Measurements from ENCODE around the gene ASXL1.

Gene ASXL1

GRCh38 chr20:32442630-32443373 is 84.7 kb downstream of the ASXL1 start:
- no peak for DNase-seq

- DNase-seq = no peak
Observed at GRCh38 chr20:32443386-32443974, 85.3 kb downstream of the ASXL1 start.

DNA sequence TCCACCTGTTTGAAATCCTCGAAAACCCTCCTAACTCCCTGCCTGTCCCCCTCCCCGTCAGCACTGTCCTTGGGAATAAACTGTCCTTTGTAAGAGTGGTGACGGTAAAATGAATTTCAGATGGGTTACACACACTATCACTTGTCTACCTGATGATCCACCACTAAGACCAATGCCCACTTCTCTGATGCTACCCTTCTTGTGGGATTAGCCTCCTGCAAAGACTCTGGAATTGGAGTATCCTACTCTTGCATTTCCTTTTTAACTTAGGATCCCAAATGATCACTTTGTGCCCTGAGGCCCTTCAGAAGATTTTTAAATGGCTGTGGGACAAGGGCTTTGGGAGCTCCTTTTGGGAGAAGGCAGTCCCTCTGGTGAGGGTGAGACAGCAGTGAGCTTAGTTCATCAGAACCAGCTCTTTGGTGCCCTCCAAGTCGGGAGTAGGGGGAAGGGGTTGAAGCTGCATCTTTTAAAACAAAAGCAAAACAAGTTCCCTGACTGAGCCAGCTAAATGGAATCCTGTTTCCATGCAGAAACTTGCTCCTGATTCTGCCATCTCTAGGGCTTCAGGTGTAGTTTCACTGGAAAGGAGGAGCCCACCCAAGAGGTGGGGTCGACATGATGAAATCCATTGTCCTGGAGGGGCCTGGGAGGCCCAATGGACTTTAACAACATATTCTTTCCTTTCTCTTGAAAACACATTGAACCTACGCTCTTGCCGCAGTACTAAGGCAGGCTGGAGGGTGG is 86.5 kb downstream of the ASXL1 start:
- no peak for DNase-seq

DNA sequence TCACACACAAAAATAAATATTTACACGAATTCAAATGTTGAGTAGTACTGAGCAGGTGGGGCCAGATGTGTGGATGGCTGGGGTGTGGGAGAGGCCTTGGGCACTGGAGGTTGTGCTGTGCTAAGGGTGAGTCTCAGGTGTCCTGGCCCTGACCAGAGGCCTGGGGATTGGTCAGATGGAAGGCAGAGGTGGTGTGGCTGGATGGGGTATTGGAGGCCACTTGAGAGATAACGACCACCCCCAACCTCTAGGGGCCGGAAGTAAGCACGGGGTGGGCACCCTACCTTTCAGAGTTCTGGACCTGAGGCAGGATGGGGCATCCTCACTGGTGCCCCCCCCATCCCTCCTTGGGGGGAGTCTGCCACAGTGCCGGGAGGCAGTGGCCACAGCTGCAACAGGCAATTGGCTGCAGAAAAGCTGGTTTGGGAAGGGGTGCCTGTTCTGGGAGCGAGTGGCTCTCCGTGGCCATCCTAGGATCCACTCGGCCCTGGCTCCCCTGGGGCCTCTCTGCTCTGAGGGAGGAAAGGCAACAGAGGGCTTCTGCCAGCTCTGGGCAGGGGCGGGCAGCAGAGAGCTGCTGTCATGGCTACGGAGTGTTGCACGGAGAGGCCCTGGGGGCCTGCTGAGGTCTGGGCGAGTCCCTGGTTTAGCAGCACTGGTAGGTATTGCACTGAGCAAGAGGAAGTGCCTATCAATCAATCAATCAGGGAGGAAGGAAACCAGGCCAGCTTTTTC is 87.6 kb downstream of the ASXL1 start:
- no peak for DNase-seq

DNA sequence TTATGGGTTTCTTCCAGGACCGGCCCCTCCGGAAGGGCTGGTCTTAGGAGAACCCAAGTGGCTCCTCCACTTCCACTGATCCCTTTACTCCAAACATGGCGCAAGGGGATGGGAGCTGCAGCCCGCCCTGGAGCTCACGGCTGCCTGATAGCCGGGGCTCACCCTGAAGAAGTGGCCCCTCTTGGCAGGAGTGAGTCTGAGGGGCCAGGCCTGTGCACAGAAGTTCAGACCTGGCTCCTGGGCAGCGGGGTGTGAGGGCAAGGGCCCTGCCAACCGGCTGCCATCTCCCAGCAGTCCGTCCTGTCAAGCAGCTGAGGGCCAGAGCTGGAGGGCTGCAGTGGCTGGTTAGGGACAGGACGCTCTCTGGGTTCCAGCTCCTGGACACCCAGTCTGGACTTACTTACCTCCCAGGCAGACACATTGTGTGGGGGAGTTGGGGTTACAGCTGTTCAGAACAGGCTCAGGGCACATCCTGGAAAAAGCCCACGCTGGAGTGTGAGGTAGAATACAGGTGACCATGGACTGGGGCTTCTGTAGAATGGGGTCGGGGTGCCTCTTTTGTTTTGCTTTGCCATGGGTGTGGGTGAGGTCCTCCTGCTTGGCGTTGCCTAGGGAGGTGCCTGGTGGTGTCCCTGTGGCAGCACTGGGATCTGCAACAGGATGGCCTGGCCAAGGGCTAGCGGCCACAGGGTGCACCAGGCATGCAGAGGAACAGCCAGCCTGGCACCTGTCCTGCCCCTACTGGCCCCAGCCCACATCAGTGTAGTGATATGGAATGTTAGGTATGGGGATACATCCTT is 88.4 kb downstream of the ASXL1 start:
- no peak for DNase-seq

DNA sequence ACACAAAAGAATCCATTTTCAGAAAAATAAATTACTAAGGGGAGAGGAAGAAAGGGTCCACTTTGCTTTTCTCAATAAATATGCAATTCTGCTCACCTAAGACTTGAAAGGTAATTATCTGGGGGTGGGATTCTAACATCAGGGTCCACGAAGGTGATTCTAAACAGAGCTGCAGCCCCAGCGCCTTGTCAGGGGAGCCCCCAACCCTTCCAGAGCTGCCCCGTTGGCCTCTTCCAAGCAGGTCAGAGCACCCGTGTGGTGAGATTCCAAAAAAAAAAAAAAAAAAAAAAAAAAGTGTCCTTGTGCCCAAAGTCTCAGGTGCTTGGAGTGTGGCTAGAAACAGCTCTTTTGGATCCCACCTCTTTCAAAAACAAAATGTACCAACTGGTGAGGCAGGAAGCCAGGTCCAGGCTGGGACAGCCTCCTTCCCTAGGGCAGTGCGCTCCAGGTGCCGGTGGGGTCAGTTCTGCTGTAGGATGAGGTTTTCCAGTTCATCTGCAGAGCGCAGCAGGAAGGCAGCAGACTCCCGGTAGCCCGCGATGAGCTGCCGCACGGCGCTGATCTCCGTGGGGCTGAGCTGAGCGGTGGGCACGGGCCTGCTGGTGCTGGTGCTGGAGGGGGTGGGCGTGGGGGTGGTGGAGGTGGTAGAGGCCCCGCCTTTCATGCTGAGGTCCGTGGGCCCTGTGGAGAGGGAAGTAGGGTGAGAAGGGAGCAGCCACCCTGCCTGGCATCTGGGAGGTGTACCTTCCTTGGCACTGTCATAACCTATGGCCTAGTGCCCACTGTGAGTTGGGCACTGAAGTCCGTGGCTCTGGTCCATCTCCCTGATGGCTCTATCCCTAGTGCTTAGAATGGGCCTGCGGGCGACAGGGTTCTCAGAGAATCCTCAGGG is 89.3 kb downstream of the ASXL1 start:
- no peak for DNase-seq

- DNase-seq = no peak
Observed at GRCh38 chr20:32448306-32449056, 90.3 kb downstream of the ASXL1 start.

- no peak for DNase-seq
Observed at GRCh38 chr20:32449057-32449889, 91.1 kb downstream of the ASXL1 start.

GRCh38 chr20:32449890-32450401 is 91.8 kb downstream of the ASXL1 start:
- no peak for DNase-seq

- no peak for DNase-seq
Observed at GRCh38 chr20:32450484-32451061, 92.4 kb downstream of the ASXL1 start.

DNA sequence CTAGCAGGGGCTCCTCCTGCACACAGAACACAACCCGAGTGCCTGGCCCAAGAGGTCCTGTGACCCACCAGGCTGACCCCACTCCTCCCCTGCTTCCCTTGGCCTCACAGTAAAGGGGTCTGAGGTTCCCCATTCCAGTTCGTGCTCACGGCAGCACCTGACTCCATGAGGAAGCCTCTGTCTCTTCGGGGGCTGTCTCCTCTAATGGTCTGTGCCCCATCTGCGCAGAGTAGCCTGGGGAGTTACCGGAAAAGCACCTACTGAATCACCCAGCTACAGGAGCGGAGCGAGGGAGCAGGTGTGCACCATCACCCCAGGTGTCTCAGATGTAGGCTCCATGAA is 93.2 kb downstream of the ASXL1 start:
- no peak for DNase-seq

DNA sequence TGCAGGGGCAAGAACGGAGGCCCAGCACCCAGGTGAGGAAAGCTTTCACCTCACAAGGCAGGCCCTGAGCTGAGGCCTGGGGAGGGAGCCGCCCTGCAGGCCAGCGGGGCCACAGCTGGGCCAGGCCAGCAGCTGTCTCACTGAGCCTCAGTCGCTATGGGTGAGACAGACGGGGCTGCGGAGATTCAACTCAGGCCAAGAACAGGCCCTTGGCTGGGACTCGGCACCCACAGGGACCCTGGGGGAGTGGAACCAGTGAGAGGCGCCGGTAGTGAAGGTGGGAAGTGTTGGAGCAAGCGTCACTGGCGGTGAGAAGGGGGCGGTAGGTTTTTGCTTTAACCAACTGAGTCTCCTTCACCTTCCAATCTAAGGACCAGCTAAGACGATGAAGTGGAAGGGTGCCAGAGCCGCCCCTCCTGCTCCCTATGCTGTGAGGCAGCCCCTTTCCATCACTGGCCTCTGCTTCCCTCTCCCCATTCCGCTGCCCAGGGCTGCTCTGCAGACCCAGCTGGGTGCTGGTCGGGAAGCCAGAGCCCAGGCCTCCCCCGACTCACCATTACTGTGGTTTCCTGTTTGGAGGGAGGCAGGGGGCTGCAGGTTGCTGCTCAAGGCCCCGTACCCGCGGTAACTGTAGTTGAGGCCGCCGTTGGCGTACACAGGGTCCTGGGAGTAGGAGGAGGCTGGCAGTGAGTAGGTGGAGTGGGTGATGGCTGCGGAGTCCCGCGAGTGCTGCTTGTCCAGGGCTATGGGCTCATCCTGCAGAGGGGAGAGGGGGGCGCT is 93.7 kb downstream of the ASXL1 start:
- DNase-seq = no peak

DNA sequence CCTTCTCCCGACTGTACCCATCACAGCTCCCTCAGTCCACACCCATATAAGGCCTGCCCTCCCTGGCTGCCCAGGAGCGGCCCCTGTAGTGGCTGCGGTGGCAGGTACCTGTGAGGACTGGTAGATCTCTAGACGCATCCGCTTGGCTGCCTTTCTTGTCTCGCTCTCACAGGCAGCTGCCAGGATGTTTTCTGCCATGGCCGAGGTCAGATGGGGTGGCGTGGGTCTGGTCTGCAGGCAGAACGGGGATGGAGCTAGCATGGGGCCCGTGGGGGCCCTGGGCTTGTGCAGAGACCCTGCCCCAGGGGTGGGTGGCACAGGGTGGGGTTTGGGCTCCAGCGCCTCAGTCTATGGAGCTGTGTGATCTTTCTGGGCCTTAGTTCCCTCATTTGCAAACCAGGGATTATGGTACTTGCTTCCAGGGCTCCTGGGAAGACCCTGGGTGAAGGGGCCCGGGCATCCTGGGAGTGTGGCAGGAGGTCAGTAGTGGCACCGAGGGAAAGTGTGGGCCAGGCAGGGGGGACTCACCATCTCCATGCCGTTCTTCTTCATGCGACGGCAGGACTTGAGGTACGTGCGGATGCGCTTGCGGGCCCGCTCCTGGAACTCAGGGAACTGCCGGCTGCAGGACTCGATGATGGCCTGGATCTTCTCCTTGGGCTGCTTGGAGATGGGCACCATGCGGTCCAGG is 94.8 kb downstream of the ASXL1 start:
- DNase-seq = no peak

- DNase-seq = no peak
Observed at GRCh38 chr20:32453467-32454163, 95.5 kb downstream of the ASXL1 start.

DNA sequence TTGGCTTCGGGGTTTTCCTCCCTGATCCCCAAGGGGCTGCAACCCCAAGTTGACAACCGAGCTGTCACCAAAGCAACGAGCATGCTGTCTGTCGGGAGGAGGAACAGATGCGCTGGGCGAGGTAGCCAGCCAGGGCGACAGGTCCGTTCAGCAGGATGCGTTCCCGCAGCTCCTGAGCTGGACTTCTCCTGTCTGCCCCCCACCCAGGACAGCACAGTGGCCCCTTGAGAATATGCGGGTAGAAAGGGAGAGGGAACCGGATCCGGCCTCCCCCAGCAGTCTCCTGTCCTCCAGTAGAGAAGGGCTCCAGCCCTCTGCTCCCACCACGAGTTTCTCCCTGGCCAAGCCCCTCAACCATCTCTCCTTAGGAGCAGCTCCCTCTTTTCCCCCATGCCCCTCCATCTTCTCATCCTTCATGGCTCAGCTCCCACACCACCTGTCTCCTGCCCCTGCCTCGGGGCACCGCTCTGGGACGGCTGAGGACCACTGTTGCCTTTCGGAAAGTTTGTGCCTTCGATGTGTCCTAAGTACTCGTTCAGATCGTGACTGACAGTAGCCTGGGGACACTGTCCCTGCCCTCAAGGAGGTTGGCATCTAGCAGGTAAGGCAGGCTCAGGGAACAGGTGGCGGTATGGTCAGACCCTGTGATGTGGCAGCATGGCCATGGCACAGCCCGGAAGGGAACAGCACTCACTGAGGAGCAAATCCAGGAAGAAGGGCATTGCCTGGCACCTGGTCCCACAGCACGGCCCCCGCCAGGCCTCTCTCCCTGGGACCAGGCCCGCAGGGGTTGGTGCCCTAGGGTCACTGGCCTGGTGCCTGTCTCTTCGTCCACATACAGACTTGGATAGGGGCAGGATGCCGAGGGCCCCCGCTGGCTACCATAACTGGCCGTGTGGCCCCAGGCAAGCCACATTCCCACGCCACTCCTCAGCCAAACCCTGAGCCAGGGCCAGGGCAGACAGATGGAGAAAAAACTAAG is 96.3 kb downstream of the ASXL1 start:
- DNase-seq = no peak

Measured in activated CD4-positive, alpha-beta T cell treated with anti-CD3 and anti-CD28 coated beads for 4 hours (primary cell).